ENCODE data around the gene NUDCD2. TPM values are rescaled to one million over a fixed set of nuclear protein-coding genes. Genes with fewer than 3 reads are reported as not detected.
A peak's percentile ranks its signal among the peaks of the same experiment; 100 is the strongest.
"Not testable (repeated sequence)": the region's sequence is repeated elsewhere in the genome, so short reads cannot be mapped to it uniquely, and the experiment has no call there.

Gene NUDCD2
- total RNA-seq, 1 donor from 2014 or later = 25.1 TPM

DNA sequence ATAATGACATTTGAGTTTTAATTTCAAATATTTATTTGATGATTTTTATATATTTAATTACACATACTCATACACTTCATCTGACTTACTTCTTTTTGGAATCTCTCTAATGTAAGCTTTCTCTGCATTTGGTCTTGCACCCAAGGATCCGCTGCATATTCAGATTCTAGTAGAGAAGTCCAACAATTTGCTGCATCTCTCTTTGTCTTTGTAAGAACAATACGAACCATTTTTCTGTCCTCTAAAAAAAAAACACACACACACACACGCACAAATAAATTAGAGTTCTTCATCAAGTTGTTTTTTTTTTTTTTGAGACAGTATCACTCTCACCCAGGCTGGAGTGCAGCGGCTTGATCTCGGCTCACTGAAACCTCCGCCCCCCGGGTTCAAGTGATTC is 3.1 kb downstream of the NUDCD2 start:
- H3K27me3 Mint-ChIP-seq (ENCODE audit: unreplicated experiment) = no peaks in the 10 kb centered on the region
- no peaks in the 10 kb centered on the region for H3K9me3 Mint-ChIP-seq (ENCODE audit: unreplicated experiment)
- TF ChIP-seq, protein P1, sequence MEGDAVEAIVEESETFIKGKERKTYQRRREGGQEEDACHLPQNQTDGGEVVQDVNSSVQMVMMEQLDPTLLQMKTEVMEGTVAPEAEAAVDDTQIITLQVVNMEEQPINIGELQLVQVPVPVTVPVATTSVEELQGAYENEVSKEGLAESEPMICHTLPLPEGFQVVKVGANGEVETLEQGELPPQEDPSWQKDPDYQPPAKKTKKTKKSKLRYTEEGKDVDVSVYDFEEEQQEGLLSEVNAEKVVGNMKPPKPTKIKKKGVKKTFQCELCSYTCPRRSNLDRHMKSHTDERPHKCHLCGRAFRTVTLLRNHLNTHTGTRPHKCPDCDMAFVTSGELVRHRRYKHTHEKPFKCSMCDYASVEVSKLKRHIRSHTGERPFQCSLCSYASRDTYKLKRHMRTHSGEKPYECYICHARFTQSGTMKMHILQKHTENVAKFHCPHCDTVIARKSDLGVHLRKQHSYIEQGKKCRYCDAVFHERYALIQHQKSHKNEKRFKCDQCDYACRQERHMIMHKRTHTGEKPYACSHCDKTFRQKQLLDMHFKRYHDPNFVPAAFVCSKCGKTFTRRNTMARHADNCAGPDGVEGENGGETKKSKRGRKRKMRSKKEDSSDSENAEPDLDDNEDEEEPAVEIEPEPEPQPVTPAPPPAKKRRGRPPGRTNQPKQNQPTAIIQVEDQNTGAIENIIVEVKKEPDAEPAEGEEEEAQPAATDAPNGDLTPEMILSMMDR (IDR thresholded peaks at IDR 0.05) = no peak
- no peak for DNase-seq (ENCODE audit: extremely low spot score, unreplicated experiment)
- peaks cover 25% of the 10 kb centered on the region for H3K36me3 Mint-ChIP-seq (ENCODE audit: unreplicated experiment)
- H3K4me1 Mint-ChIP-seq (ENCODE audit: unreplicated experiment) = peaks cover 31% of the 10 kb centered on the region
- no peak overlapping the region for H3K27ac Mint-ChIP-seq (ENCODE audit: unreplicated experiment)
- no peak overlapping the region for H3K4me3 Mint-ChIP-seq (ENCODE audit: unreplicated experiment)

DNA sequence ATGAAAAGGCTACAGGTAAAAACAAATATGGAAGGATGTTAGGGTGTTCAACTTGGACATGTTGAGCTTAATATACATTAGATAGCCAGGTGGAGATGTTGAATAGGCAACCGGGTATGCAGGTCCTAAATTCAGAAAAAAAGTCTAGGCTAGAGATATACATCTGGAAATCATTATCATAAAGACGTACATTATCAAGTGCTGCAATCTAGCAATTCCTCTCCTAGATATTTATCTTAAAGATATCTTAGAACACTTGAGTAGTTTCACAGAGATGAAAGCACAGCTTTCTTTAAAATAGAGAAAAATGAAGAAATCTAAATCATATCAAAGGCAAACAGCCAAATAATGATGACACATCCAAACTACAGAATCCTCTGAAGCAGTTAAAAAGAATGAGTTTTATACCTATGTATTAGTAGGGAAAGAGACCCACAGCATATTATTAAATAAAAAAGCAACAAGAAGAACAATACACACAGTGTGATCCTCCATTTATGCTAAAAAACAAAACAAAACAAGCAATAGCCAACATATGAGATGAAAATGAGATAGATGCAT is 3.8 kb downstream of the NUDCD2 start:
- no peaks in the 10 kb centered on the region for H3K9me3 Mint-ChIP-seq (ENCODE audit: unreplicated experiment)
- peak overlapping the region; percentile 5 for H3K27ac Mint-ChIP-seq (ENCODE audit: unreplicated experiment)
- no peak for DNase-seq (ENCODE audit: extremely low spot score, unreplicated experiment)
- H3K36me3 Mint-ChIP-seq (ENCODE audit: unreplicated experiment) = peaks cover 30% of the 10 kb centered on the region
- no peak overlapping the region for H3K4me3 Mint-ChIP-seq (ENCODE audit: unreplicated experiment)
- H3K27me3 Mint-ChIP-seq (ENCODE audit: unreplicated experiment) = no peaks in the 10 kb centered on the region
- TF ChIP-seq, protein P1 (IDR thresholded peaks at IDR 0.05) = no peak
- H3K4me1 Mint-ChIP-seq (ENCODE audit: unreplicated experiment) = peaks cover 27% of the 10 kb centered on the region

DNA sequence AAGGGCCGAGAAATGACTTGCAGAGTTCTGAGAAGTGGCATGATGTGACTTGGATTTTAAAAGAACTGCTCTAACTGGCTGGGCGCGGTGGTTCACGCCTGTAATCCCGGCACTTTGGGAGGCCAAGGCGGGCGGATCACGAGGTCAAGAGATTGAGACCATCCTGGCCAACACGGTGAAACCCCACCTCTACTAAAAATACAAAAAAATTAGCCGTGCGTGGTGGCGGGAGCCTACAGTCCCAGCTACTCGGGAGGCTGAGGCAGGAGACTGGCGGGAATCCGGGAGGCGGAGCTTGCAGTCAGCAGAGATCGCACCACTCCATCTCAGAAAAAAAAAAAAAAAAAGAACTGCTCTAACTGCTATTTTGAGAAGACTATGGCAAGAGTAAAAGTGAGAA is 4.5 kb downstream of the NUDCD2 start:
- DNase-seq (ENCODE audit: extremely low spot score, unreplicated experiment); H3K9me3 Mint-ChIP-seq (ENCODE audit: unreplicated experiment); H3K27ac Mint-ChIP-seq (ENCODE audit: unreplicated experiment); H3K27me3 Mint-ChIP-seq (ENCODE audit: unreplicated experiment); H3K4me3 Mint-ChIP-seq (ENCODE audit: unreplicated experiment): not testable (repeated sequence)
- Mint-ChIP-seq H3K4me1 (ENCODE audit: unreplicated experiment) (peaks cover 24% of the 10 kb centered on the region), H3K36me3 (ENCODE audit: unreplicated experiment) (peaks cover 33% of the 10 kb centered on the region)

DNA sequence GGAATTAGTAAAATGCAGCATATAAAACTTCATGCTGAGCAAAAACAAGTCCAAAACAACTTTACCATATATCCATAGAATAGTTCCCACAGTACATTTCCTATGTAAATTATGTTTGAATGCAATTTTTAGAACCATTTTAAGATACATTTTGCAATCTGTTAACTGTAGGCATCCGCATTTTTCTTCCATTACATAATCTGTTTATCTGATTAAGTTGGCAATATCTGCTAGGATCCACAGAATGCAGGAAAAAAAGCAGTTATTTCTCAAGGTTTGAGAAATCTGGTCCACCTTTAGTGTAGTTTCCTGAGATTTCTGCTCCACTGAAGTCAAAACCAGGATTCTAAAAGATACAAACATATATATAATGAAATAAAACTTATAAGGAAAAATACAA is 6.2 kb downstream of the NUDCD2 start:
- no peak for DNase-seq (ENCODE audit: extremely low spot score, unreplicated experiment)
- no peaks in the 10 kb centered on the region for H3K27me3 Mint-ChIP-seq (ENCODE audit: unreplicated experiment)

DNA sequence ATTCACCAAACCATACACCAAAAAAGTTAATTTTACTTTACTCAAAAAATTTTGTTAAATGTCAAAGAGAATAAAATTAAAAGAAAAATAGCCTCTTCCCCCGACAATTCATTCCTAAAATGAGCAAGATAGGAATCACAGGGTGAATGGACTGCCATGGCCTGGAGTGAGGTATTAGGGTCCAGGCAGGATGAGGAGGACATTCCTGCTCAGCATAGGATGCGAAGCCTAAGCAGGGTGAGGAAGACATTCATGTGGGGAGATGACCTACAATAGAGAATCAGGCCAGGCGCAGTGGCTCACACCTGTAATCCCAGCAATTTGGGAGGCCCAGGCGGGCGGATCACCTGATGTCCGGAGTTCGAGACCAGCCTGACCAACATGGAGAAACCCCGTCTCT is 8.4 kb downstream of the NUDCD2 start:
- Mint-ChIP-seq H3K27ac (ENCODE audit: unreplicated experiment) (peak overlapping the region; percentile 18), H3K9me3 (ENCODE audit: unreplicated experiment) (no peaks in the 10 kb centered on the region), H3K36me3 (ENCODE audit: unreplicated experiment) (peaks cover 66% of the 10 kb centered on the region), H3K4me3 (ENCODE audit: unreplicated experiment) (no peak overlapping the region), H3K4me1 (ENCODE audit: unreplicated experiment) (peaks cover 3% of the 10 kb centered on the region), H3K27me3 (ENCODE audit: unreplicated experiment) (no peaks in the 10 kb centered on the region)
- DNase-seq (ENCODE audit: extremely low spot score, unreplicated experiment) = no peak
- TF ChIP-seq, protein P1 (IDR thresholded peaks at IDR 0.05) = no peak

More for the DNA sequence above, 6.2 kb downstream of the NUDCD2 start:
- Mint-ChIP-seq H3K4me1 (ENCODE audit: unreplicated experiment) (peaks cover 15% of the 10 kb centered on the region), H3K27ac (ENCODE audit: unreplicated experiment) (no peak overlapping the region), H3K4me3 (ENCODE audit: unreplicated experiment) (no peak overlapping the region), H3K9me3 (ENCODE audit: unreplicated experiment) (no peaks in the 10 kb centered on the region), H3K36me3 (ENCODE audit: unreplicated experiment) (peaks cover 46% of the 10 kb centered on the region)
- TF ChIP-seq, protein P1 (IDR thresholded peaks at IDR 0.05) = no peak

DNA sequence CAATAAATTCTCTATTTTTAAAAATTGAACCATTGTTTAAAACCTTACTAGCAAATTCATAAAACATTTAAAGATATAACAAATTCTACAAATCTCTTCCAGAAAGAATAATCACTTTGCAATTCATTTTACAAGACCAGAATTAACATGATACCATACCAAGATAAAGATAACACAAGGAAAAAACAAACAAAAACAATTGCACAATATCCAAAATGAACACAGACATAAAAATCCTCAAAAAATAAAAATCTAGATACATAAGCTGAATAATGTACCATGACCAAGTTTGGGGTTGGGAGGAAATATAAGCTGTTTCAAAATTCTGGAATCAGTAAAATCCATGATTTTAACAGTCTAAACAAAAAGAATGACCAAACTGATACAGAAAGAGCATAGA is 11.4 kb downstream of the NUDCD2 start:
- H3K4me1 Mint-ChIP-seq (ENCODE audit: unreplicated experiment) = no peaks in the 10 kb centered on the region

More for the DNA sequence above, 11.4 kb downstream of the NUDCD2 start:
- H3K4me3 Mint-ChIP-seq (ENCODE audit: unreplicated experiment) = no peak overlapping the region
- no peak overlapping the region for H3K27ac Mint-ChIP-seq (ENCODE audit: unreplicated experiment)
- peaks cover 69% of the 10 kb centered on the region for H3K36me3 Mint-ChIP-seq (ENCODE audit: unreplicated experiment)
- DNase-seq (ENCODE audit: extremely low spot score, unreplicated experiment) = no peak
- no peaks in the 10 kb centered on the region for H3K9me3 Mint-ChIP-seq (ENCODE audit: unreplicated experiment)
- no peaks in the 10 kb centered on the region for H3K27me3 Mint-ChIP-seq (ENCODE audit: unreplicated experiment)
- TF ChIP-seq, protein P1 (IDR thresholded peaks at IDR 0.05) = no peak
